ENCODE data around the gene PTPRD.

PTPRD gene

GRCh38 chr9:8420416-8420815 lies 2192.4 kb downstream of the PTPRD start:
- no peak for DNase-seq (ENCODE audit: low read depth)
- TF ChIP-seq CTCF (conservative IDR thresholded peaks at IDR 0.05; ENCODE audit: low read depth, low read length): no peak
- H3K4me3 ChIP-seq (ENCODE audit: low read depth, low read length): no peak overlapping the region

DNA sequence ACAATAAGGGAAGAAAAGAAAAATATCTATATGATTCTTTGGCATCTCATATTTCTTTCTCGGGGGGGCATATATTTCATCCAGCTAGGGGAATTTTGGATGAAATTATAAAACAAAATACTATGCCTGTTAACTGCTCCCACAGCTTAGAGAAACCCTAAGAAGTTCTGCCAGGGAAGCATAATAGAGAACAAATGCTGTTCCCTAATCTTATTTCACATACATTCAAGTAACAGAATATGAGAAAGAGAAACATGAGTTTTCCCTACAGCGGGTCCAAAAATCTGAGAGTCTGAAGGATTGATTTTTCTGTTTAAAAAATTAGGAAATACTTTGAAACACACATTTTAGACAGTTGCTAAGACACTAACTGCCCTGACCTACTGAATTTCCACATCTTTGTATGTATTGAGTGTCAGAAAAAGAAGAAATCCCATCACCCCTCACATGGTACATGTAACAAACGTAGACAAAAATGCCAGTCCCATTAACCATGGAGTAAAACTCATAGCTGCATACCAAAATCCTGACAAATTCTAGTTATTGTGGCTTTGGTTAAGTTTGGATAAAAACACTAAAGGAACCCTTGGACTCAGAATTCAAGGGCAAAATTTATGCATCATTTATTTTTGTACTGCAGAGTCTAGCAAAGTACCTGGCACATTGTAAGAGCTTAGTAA lies 2193.1 kb downstream of the PTPRD start:
- H3K4me3 ChIP-seq (ENCODE audit: low read depth, low read length): no peak overlapping the region
- TF ChIP-seq CTCF (conservative IDR thresholded peaks at IDR 0.05; ENCODE audit: low read depth, low read length): no peak
- DNase-seq (ENCODE audit: low read depth): no peak

GRCh38 chr9:8417341-8417740 lies 2195.5 kb downstream of the PTPRD start:
- no peak for DNase-seq (ENCODE audit: low read depth)
- H3K4me3 ChIP-seq (ENCODE audit: low read depth, low read length): no peak overlapping the region
- no peak for TF ChIP-seq CTCF (conservative IDR thresholded peaks at IDR 0.05; ENCODE audit: low read depth, low read length)

- no peak for TF ChIP-seq CTCF (conservative IDR thresholded peaks at IDR 0.05; ENCODE audit: low read depth, low read length)
- no peak overlapping the region for H3K4me3 ChIP-seq (ENCODE audit: low read depth, low read length)
- no peak for DNase-seq (ENCODE audit: low read depth)
Observed at GRCh38 chr9:8412327-8412726, 2200.5 kb downstream of the PTPRD start.

DNA sequence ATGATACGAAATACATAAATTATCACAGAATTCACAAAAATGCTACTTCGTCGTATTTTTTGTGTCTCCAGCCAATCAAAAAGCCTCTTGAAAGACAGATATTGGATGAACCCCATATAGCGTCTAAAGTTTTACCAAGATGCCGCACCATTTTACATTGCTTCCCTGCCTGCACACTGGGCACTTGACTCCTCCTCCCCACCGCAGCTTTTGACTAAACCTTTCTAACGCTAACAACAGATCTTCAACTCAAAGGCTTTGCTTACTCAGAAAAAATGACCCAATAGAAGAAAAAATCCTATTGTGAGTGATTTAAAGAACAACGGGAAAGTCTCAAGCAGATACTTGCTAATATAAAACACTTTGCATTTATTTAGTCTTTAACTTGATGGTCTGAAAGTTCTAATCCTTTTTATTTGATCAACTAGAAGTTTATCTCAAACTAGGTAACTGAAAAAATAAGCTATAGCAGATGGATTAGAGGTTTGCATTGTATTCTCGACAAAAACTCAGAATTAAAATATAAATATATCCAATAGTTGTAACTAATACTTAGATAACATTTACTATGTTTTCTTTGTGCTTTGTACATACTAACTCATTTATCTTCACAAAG lies 2204.1 kb downstream of the PTPRD start:
- no peak overlapping the region for H3K4me3 ChIP-seq (ENCODE audit: low read depth, low read length)
- DNase-seq (ENCODE audit: low read depth): no peak
- no peak for TF ChIP-seq CTCF (conservative IDR thresholded peaks at IDR 0.05; ENCODE audit: low read depth, low read length)

- no peak for TF ChIP-seq CTCF (conservative IDR thresholded peaks at IDR 0.05; ENCODE audit: low read depth, low read length)
- H3K4me3 ChIP-seq (ENCODE audit: low read depth, low read length): no peak overlapping the region
- DNase-seq (ENCODE audit: low read depth): no peak
Observed at GRCh38 chr9:8401961-8402705, 2210.7 kb downstream of the PTPRD start.

Data from choroid plexus epithelial cell (primary cell).